ENCODE results near the gene IGSF21.

The IGSF21 gene

DNA sequence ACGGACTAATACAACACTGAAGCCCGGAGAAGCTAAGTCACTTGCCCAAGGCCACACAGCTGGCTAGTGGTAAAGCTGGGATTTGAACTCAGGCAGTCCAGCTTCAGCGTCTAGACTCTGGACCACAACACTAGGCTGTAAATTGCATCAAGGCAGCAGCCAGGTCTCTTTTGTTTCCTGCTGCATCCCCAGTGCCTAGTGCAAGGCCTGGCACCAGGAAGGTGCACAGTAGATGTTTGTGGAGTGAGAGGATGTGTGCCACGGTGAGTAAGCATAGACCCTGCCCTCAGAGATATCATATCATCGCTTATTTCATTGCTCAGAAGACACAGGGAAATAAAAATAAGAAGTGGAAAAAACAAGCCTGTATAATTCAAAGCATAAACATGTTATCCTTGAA, 40.9 kb downstream of the IGSF21 start:
- Histone ChIP-seq H3K4me3 (ENCODE audit: low read depth, low read length) (no peak overlapping the region), H3K9me3 (ENCODE audit: severe bottlenecking) (no peaks in the 10 kb centered on the region), H3K27me3 (ENCODE audit: insufficient read depth, low read depth, severe bottlenecking) (no peaks in the 10 kb centered on the region), H3K27ac (no peak overlapping the region), H3K36me3 (no peaks in the 10 kb centered on the region; the same call in 1 of the 2 replicates)
- TF ChIP-seq CTCF (IDR thresholded peaks at IDR 0.05; ENCODE audit: low read depth, low read length) = no peak
- DNase-seq = no peak

DNA sequence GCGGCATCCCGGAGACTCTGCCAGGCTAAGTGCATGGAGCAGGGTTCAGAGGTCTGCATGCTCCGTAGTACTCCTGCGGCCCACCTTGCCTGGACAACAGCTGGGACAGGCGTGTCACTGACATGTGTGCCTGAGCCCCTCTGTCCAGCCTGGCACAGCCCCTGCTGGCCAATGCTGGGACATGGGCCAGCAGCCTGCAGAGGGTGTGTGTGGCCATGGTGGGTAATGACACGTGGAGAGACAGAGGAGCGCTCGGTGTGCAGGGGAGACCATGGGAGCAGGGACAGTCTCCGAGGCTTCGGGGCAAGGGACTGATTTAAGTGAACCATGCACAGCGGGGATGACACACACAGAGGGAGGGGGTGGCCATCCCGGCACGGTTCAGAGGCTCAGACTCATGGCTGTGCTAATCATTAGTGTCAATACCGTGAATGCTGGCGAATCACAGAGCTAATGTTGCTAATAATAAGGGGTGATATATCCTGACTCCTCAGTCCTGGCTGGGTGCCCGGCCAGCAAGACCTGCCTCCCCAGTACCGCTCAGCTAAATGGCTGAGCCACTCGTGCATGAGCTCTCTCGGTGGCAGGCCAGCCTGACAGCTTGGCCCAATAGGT, 41.5 kb downstream of the IGSF21 start:
- Histone ChIP-seq H3K27ac (no peak overlapping the region), H3K4me3 (ENCODE audit: low read depth, low read length) (no peak overlapping the region), H3K36me3 (no peaks in the 10 kb centered on the region; the same call in 1 of the 2 replicates), H3K27me3 (ENCODE audit: insufficient read depth, low read depth, severe bottlenecking) (no peaks in the 10 kb centered on the region), H3K9me3 (ENCODE audit: severe bottlenecking) (no peaks in the 10 kb centered on the region)
- peak; percentile 79 for TF ChIP-seq CTCF (IDR thresholded peaks at IDR 0.05; ENCODE audit: low read depth, low read length)
- peak; percentile 50 for DNase-seq

DNA sequence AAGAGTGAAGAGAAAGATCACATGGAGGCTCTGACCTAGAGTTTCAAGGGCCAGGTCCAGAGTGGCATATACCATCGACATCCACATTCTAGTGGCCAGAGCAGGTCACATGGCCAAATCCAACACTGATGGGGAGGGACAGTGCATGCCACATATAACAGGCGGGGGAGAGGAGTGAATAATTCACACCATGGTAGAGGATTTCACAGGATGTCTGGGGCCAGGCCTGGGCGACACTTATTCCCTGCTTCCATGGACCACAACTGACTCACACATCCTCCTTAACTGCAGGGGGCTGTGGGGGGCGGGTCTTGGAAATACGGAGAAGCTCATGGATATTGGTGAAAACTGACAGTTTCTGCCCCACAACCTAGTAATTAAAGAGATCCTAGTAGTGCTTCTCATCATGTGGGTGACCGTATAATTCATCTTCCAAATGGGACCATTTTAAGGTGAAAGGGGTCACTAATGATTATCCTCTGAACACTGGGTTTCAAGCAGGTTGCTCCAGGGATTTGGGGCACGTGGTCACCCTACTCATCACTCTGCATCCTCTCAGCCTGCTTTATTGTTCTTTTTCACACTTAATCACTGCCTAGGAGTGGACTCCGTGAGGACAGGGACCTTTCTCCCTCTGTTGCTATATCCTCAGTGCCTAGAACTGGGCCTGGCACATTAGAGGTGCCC, 44.0 kb downstream of the IGSF21 start:
- no peak overlapping the region for H3K27ac ChIP-seq
- H3K36me3 ChIP-seq = no peaks in the 10 kb centered on the region; the same call in 1 of the 2 replicates

DNA sequence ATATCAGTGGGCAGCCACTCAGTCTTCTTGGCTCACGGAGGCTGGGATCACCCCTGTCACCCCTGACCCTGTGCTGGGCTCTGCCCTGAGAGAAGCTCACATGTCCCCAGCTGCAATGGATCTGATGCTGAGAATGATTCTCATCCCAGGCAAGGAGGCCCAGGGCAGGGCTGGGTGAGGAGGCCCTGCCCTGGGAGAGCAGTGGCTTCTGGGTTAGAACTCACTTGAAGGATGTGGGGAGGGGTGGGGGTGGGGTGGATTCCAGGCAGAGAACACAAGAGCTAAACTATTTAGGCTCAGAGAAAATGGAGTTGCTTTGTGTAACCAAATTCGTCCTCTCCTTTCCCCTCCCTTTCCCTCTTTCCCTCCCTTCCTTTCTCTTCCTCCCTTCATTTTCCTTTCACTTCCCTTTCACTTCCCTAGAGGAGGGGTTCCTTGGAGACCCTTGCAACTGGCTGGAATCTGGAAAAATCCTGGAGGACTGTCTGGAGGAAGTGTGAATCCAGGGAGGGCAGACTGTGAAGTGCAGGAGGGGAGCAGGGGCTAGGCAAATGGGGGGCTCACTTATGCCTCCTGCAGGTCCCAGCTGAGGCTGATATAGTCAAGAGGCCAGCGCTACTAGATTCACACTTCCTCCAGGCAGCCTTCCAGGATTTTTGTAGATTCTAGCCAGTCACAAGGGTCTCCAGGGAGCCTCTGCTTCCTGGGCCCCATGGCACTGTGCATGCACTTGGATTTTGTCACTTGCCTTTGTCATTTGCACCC, 47.0 kb downstream of the IGSF21 start:
- Histone ChIP-seq H3K36me3 (no peaks in the 10 kb centered on the region; the same call in 1 of the 2 replicates), H3K9me3 (ENCODE audit: severe bottlenecking) (no peaks in the 10 kb centered on the region), H3K4me3 (ENCODE audit: low read depth, low read length) (no peak overlapping the region), H3K27me3 (ENCODE audit: insufficient read depth, low read depth, severe bottlenecking) (no peaks in the 10 kb centered on the region), H3K27ac (no peak overlapping the region)
- no peak for DNase-seq
- no peak for TF ChIP-seq CTCF (IDR thresholded peaks at IDR 0.05; ENCODE audit: low read depth, low read length)

More for the DNA sequence above, 44.0 kb downstream of the IGSF21 start:
- no peak for TF ChIP-seq CTCF (IDR thresholded peaks at IDR 0.05; ENCODE audit: low read depth, low read length)
- DNase-seq = no peak
- Histone ChIP-seq H3K4me3 (ENCODE audit: low read depth, low read length) (no peak overlapping the region), H3K27me3 (ENCODE audit: insufficient read depth, low read depth, severe bottlenecking) (no peaks in the 10 kb centered on the region), H3K9me3 (ENCODE audit: severe bottlenecking) (no peaks in the 10 kb centered on the region)

DNA sequence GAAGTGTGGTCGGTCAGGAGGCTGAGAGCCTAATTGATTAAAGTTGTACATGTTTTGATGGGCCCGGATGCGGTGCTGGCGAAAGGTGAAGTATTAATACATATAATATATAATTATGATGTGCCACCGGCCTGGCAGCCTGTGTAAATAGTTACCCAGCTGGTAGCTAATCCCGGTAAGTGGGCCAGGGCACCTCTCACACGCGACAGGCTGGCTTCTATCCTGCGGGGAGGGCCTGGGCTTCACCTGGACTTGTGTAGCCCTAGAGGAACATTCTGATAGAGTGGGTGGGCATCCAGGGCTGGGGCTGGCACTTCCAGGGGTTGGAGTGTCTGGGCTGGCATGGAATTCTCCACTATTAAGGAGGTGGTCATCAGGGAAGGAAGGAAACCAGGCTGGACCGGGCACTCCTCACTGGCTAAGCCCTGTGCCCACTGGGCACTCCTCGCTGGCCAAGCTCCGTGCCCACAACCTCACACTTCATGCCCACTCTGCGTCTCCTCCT, 48.3 kb downstream of the IGSF21 start:
- no peaks in the 10 kb centered on the region for H3K27me3 ChIP-seq (ENCODE audit: insufficient read depth, low read depth, severe bottlenecking)
- DNase-seq = no peak

More for the DNA sequence above, 48.3 kb downstream of the IGSF21 start:
- no peak overlapping the region for H3K4me3 ChIP-seq (ENCODE audit: low read depth, low read length)
- H3K36me3 ChIP-seq = no peaks in the 10 kb centered on the region; the same call in 1 of the 2 replicates
- no peak overlapping the region for H3K27ac ChIP-seq
- no peaks in the 10 kb centered on the region for H3K9me3 ChIP-seq (ENCODE audit: severe bottlenecking)
- no peak for TF ChIP-seq CTCF (IDR thresholded peaks at IDR 0.05; ENCODE audit: low read depth, low read length)

All from WERI-Rb-1 (cell line).